Mesothelial cell of epicardium (in vitro differentiated cells): Measurements from ENCODE around the gene KRT3. TPM values are rescaled to one million over a fixed set of nuclear protein-coding genes. Genes with fewer than 3 reads are reported as not detected.

Source experiments
- DNase-seq, 2 experiments: peaks; one replicate each; pipeline ENCODE4 v3.0.0; 2021; ENCODE audit warnings: low spot score in 2 of 2; ENCODE audit not compliant: unreplicated experiment in 2 of 2
- H3K27ac Mint-ChIP-seq: 2 replicates; pipeline ENCODE4 v1.8.0; 2021; ENCODE audit warnings: mixed read lengths
- H3K27me3 Mint-ChIP-seq: 2 replicates; pipeline ENCODE4 v1.8.0; 2021; ENCODE audit warnings: low read depth, mixed read lengths
- H3K36me3 Mint-ChIP-seq: 2 replicates; pipeline ENCODE4 v1.8.0; 2021; ENCODE audit warnings: mixed read lengths
- H3K4me1 Mint-ChIP-seq: 2 replicates; pipeline ENCODE4 v1.8.0; 2021; ENCODE audit warnings: mixed read lengths
- H3K4me3 Mint-ChIP-seq: 2 replicates; pipeline ENCODE4 v1.8.0; 2021; ENCODE audit warnings: mild to moderate bottlenecking, moderate library complexity, mixed read lengths
- H3K9me3 Mint-ChIP-seq: 2 replicates; pipeline ENCODE4 v1.8.0; 2021; ENCODE audit warnings: mixed read lengths
- total RNA-seq: library from RNA; stranded (reverse); gene quantifications from 3 replicates; pipeline ENCODE4 v1.2.1, GENCODE V29; 2021
- TF ChIP-seq, protein P1 (sequence below): fragments of 200-600 bp; sonication (generic); IDR thresholded peaks from one replicate; pipeline ENCODE4 v1.5.0; 2021; ENCODE audit warnings: antibody characterized with exemption; ENCODE audit not compliant: unreplicated experiment

KRT3 gene
- total RNA-seq, 1 donor from 2014 or later: 0.78 TPM

- Mint-ChIP-seq H3K36me3 (no peaks in the 10 kb centered on the region), H3K27me3 (peaks cover 12% of the 10 kb centered on the region), H3K4me3 (no peak overlapping the region), H3K9me3 (no peaks in the 10 kb centered on the region), H3K27ac (no peak overlapping the region), H3K4me1 (peaks cover 7% of the 10 kb centered on the region)
- no peak for DNase-seq
- TF ChIP-seq, protein P1, sequence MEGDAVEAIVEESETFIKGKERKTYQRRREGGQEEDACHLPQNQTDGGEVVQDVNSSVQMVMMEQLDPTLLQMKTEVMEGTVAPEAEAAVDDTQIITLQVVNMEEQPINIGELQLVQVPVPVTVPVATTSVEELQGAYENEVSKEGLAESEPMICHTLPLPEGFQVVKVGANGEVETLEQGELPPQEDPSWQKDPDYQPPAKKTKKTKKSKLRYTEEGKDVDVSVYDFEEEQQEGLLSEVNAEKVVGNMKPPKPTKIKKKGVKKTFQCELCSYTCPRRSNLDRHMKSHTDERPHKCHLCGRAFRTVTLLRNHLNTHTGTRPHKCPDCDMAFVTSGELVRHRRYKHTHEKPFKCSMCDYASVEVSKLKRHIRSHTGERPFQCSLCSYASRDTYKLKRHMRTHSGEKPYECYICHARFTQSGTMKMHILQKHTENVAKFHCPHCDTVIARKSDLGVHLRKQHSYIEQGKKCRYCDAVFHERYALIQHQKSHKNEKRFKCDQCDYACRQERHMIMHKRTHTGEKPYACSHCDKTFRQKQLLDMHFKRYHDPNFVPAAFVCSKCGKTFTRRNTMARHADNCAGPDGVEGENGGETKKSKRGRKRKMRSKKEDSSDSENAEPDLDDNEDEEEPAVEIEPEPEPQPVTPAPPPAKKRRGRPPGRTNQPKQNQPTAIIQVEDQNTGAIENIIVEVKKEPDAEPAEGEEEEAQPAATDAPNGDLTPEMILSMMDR: no peak
Measured at GRCh38 chr12:52825961-52826360, 30.0 kb upstream of the KRT3 start.

GRCh38 chr12:52824741-52825410 lies 29.0 kb upstream of the KRT3 start:
- Mint-ChIP-seq H3K36me3 (no peaks in the 10 kb centered on the region), H3K4me3 (no peak overlapping the region), H3K27ac (no peak overlapping the region), H3K9me3 (no peaks in the 10 kb centered on the region), H3K4me1 (peaks cover 14% of the 10 kb centered on the region), H3K27me3 (peaks cover 4% of the 10 kb centered on the region)
- TF ChIP-seq, protein P1: no peak
- no peak for DNase-seq

GRCh38 chr12:52823761-52824450 lies 28.0 kb upstream of the KRT3 start:
- H3K27ac Mint-ChIP-seq: no peak overlapping the region
- TF ChIP-seq, protein P1: no peak
- H3K4me1 Mint-ChIP-seq: peaks cover 16% of the 10 kb centered on the region
- no peak for DNase-seq
- no peaks in the 10 kb centered on the region for H3K9me3 Mint-ChIP-seq
- no peak overlapping the region for H3K4me3 Mint-ChIP-seq
- peaks cover 2% of the 10 kb centered on the region for H3K27me3 Mint-ChIP-seq
- no peaks in the 10 kb centered on the region for H3K36me3 Mint-ChIP-seq

- no peak for DNase-seq
- Mint-ChIP-seq H3K27me3 (peaks cover 2% of the 10 kb centered on the region), H3K4me3 (no peak overlapping the region), H3K4me1 (peaks cover 21% of the 10 kb centered on the region), H3K27ac (no peak overlapping the region), H3K36me3 (no peaks in the 10 kb centered on the region), H3K9me3 (no peaks in the 10 kb centered on the region)
- TF ChIP-seq, protein P1: no peak
Measured at GRCh38 chr12:52822771-52823510, 27.0 kb upstream of the KRT3 start.

- Mint-ChIP-seq H3K9me3 (no peaks in the 10 kb centered on the region), H3K27ac (no peak overlapping the region), H3K4me1 (peaks cover 19% of the 10 kb centered on the region), H3K4me3 (no peak overlapping the region), H3K36me3 (no peaks in the 10 kb centered on the region), H3K27me3 (peaks cover 2% of the 10 kb centered on the region)
- TF ChIP-seq, protein P1: no peak
- no peak for DNase-seq
Measured at GRCh38 chr12:52821826-52822660, 26.1 kb upstream of the KRT3 start.
